Esophagus muscularis mucosa (tissue), 4 donors: ENCODE data around the gene BAHCC1. TPM values are rescaled to one million over a fixed set of nuclear protein-coding genes. Genes with fewer than 3 reads are reported as not detected.
A peak's percentile ranks its signal among the peaks of the same experiment; 100 is the strongest.

Experiments
- DNase-seq: peaks from one replicate; pipeline ENCODE4 v3.0.0-alpha.2; 2017; ENCODE audit errors: extremely low spot score
- H3K27ac ChIP-seq, 4 donors: fragments of 200-600 bp; sonication (generic); replicated peaks in 1 of 4; 1 replicate in 3 of 4; 2 replicates in 1 of 4; pipeline ENCODE4 v1.5.1; 2016 to 2019; ENCODE audit warnings: mild to moderate bottlenecking in 1 of 4
- H3K27me3 ChIP-seq, 4 donors: fragments of 200-600 bp; sonication (generic); one replicate each; pipeline versions ENCODE4 v1.5.1 to v1.6.0; 2016 to 2019
- H3K36me3 ChIP-seq, 4 donors: fragments of 200-600 bp; sonication (generic); one replicate each; pipeline ENCODE4 v1.5.1; 2016 to 2019
- H3K4me1 ChIP-seq, 4 donors: fragments of 200-600 bp; sonication (generic); one replicate each; pipeline ENCODE4 v1.5.1; 2016 to 2019
- H3K4me3 ChIP-seq, 4 donors: fragments of 200-600 bp; sonication (generic); 1 replicate in 2 of 4; 2 replicates in 2 of 4; pipeline ENCODE4 v1.5.1; 2016 to 2019; ENCODE audit warnings: mild to moderate bottlenecking in 4 of 4, moderate library complexity in 1 of 4
- H3K9me3 ChIP-seq, 4 donors: fragments of 200-600 bp; sonication (generic); 1 replicate in 3 of 4; 2 replicates in 1 of 4; pipeline ENCODE4 v1.5.1; 2016 to 2019
- CTCF ChIP-seq, 3 experiments: fragments of 200-600 bp in 2 of 3; fragments of 450-650 bp in 1 of 3; sonication (generic) in 2 of 3; IDR thresholded peaks; one replicate each; pipeline ENCODE4 v1.5.1; 2017 to 2019; ENCODE audit warnings: antibody characterized with exemption in 3 of 3, mild to moderate bottlenecking in 2 of 3, moderate library complexity in 1 of 3
- EP300 ChIP-seq: sonication (generic); formaldehyde crosslinking; IDR thresholded peaks from one replicate; pipeline ENCODE4 v1.6.1; 2017; ENCODE audit warnings: antibody characterized with exemption
- POLR2A ChIP-seq: fragments of 450-650 bp; IDR thresholded peaks from one replicate; pipeline ENCODE4 v1.6.1; 2017; ENCODE audit warnings: antibody characterized with exemption, moderate library complexity, mild to moderate bottlenecking, low read depth
- POLR2AphosphoS5 ChIP-seq, 2 donors: sonication (generic); formaldehyde crosslinking; IDR thresholded peaks; one replicate each; pipeline ENCODE4 v1.6.1; 2017; ENCODE audit warnings: antibody characterized with exemption in 2 of 2
- WGBS: methylation state at CpG from one replicate; pipeline ENCODE4 v1.1.5; 2018; 5-methylcytosine and 5-hydroxymethylcytosine counted together
- intact Hi-C: fragments of 100-400 bp; cut with DNase I; formaldehyde crosslinking; loops from one replicate; pipeline ENCODE4 v1.15.1; 2023
- total RNA-seq, 4 donors: library from RNA; depleted of rRNA; stranded (reverse); fragments of >200 nt; gene quantifications; one replicate each; pipeline versions ENCODE4 v1.1.0 to v1.2.1, GENCODE V29; 2016

BAHCC1 gene
- total RNA-seq, 4 donors from 2014 or later, result 15.9 to 38.1 (median 21.1) TPM

GRCh38 chr17:81368161-81369022, 26.9 kb upstream of the BAHCC1 start:
- WGBS, result 92% methylated on average over 23 of the region's 32 CpGs
- H3K4me1 ChIP-seq, result peaks cover 27 to 40% (median 38%) of the 10 kb centered on the region in 4 donors
- intact Hi-C loops, result no loop called here
- no peaks in the 10 kb centered on the region for H3K9me3 ChIP-seq
- H3K36me3 ChIP-seq, result no peaks in the 10 kb centered on the region
- no peak for TF ChIP-seq POLR2AphosphoS5 (IDR thresholded peaks at IDR 0.05)
- TF ChIP-seq CTCF (IDR thresholded peaks at IDR 0.05), result no peak
- no peak for TF ChIP-seq EP300
- no peak for TF ChIP-seq POLR2A
- no peak overlapping the region for H3K4me3 ChIP-seq
- no peak for DNase-seq
- H3K27ac ChIP-seq, result no peak overlapping the region
- H3K27me3 ChIP-seq, result peaks cover 0 to 7% (median 0%) of the 10 kb centered on the region in 4 donors

GRCh38 chr17:81370294-81370693, 25.0 kb upstream of the BAHCC1 start:
- 79% methylated on average over 4 of the region's 5 CpGs for WGBS
- Histone ChIP-seq H3K4me3 (no peak overlapping the region), H3K36me3 (no peaks in the 10 kb centered on the region), H3K9me3 (no peaks in the 10 kb centered on the region), H3K4me1 (peaks cover 21 to 36% (median 28%) of the 10 kb centered on the region in 4 donors), H3K27ac (no peak overlapping the region), H3K27me3 (peaks cover 0 to 7% (median 0%) of the 10 kb centered on the region in 4 donors)
- intact Hi-C loops, result no loop called here
- no peak for DNase-seq
- TF ChIP-seq POLR2A (no peak), EP300 (no peak), POLR2AphosphoS5 (IDR thresholded peaks at IDR 0.05) (no peak), CTCF (IDR thresholded peaks at IDR 0.05) (no peak)

GRCh38 chr17:81371910-81372760, 23.1 kb upstream of the BAHCC1 start:
- 74% methylated on average over 13 of the region's 22 CpGs for WGBS
- TF ChIP-seq EP300 (no peak), POLR2AphosphoS5 (IDR thresholded peaks at IDR 0.05) (peak; percentile 5 to 31), POLR2A (no peak), CTCF (IDR thresholded peaks at IDR 0.05) (peak in 2 of 3 experiments; percentile 10 to 24)
- intact Hi-C loops, result no loop called here
- Histone ChIP-seq H3K36me3 (no peaks in the 10 kb centered on the region), H3K27ac (peak overlapping the region; percentile 17 to 68 (median 20)), H3K9me3 (no peaks in the 10 kb centered on the region), H3K27me3 (peaks cover 0 to 7% (median 0%) of the 10 kb centered on the region in 4 donors), H3K4me3 (no peak overlapping the region), H3K4me1 (peaks cover 11 to 21% (median 12%) of the 10 kb centered on the region in 4 donors)
- DNase-seq, result no peak

GRCh38 chr17:81373536-81374160, 21.6 kb upstream of the BAHCC1 start:
- no peak for DNase-seq
- H3K9me3 ChIP-seq, result no peaks in the 10 kb centered on the region
- TF ChIP-seq EP300 (no peak), POLR2A (no peak), CTCF (IDR thresholded peaks at IDR 0.05) (no peak), POLR2AphosphoS5 (IDR thresholded peaks at IDR 0.05) (no peak)
- no peak overlapping the region for H3K4me3 ChIP-seq
- WGBS, result 89% methylated on average over 21 of the region's 24 CpGs
- H3K27ac ChIP-seq, result no peak overlapping the region
- H3K36me3 ChIP-seq, result no peaks in the 10 kb centered on the region
- peaks cover 11 to 21% (median 12%) of the 10 kb centered on the region in 4 donors for H3K4me1 ChIP-seq
- intact Hi-C loops, result no loop called here
- peaks cover 0 to 2% (median 0%) of the 10 kb centered on the region in 4 donors for H3K27me3 ChIP-seq
